ENCODE data around the gene PDE8B. TPM values are rescaled to one million over a fixed set of nuclear protein-coding genes. Genes with fewer than 3 reads are reported as not detected.

PDE8B gene
- total RNA-seq, 1 experiment from 2014 or later = 0.07 TPM

- H3K79me1 ChIP-seq (ENCODE audit: insufficient read depth, low read depth, low read length, poor library complexity, severe bottlenecking) = no peaks in the 10 kb centered on the region
- H4K8ac ChIP-seq (replicated peaks; ENCODE audit: insufficient read length, low read depth, low read length) = no peak overlapping the region
- no CpG with 5 or more reads among the region's 1 CpG for WGBS (ENCODE audit: extremely low coverage, insufficient read length, low lambda C conversion rate)
- no peak overlapping the region for H3K23ac ChIP-seq (ENCODE audit: insufficient read length, low read depth, low read length)
- no peak overlapping the region for H2AK5ac ChIP-seq (ENCODE audit: insufficient read length, low read length)
- Mint-ChIP-seq H3K4me3 (no peak overlapping the region), H3K27ac (no peak overlapping the region), H3K36me3 (ENCODE audit: insufficient read depth in 1 of 3, low read depth in 3 of 3) (no peaks in the 10 kb centered on the region), H3K27me3 (ENCODE audit: low read depth) (peaks cover 2% of the 10 kb centered on the region; the same call in 1 of the 2 replicates), H3K9me3 (no peaks in the 10 kb centered on the region), H3K4me1 (peaks cover 0 to 9% of the 10 kb centered on the region in 2 experiments; a peak in 3 of 4 replicates)
- no peak overlapping the region for H3K27ac ChIP-seq (ENCODE audit: insufficient read length, low read depth, low read length)
- no peak overlapping the region for H3K14ac ChIP-seq (ENCODE audit: insufficient read depth, low read length)
- no peak overlapping the region for H3K4ac ChIP-seq (ENCODE audit: low read depth, low read length)
- H3K4me1 ChIP-seq (ENCODE audit: insufficient read depth, low read length) = no peaks in the 10 kb centered on the region
- H2BK120ac ChIP-seq (ENCODE audit: low read depth, low read length, poor library complexity, severe bottlenecking) = no peak overlapping the region
- H2BK5ac ChIP-seq (ENCODE audit: insufficient read length, low read length) = no peak overlapping the region
- no peak for DNase-seq
- H3T11ph ChIP-seq (ENCODE audit: low read length) = no peak overlapping the region
- no peak overlapping the region for H4K91ac ChIP-seq (ENCODE audit: insufficient read length, low read depth, low read length)
- H3K18ac ChIP-seq (ENCODE audit: insufficient read length, low read depth, low read length) = no peak overlapping the region
- H3K23me2 ChIP-seq (ENCODE audit: insufficient read length, low read depth, low read length, poor library complexity, severe bottlenecking) = no peaks in the 10 kb centered on the region
- H2BK15ac ChIP-seq (ENCODE audit: low read depth, low read length) = no peak overlapping the region
- no peaks in the 10 kb centered on the region for H3K79me2 ChIP-seq (ENCODE audit: insufficient read depth, low read length)
- no peak overlapping the region for H3K56ac ChIP-seq (ENCODE audit: insufficient read length, low read depth, low read length)
- H3K9ac ChIP-seq (ENCODE audit: extremely low read depth, insufficient read length, low read length) = no peak overlapping the region
- no peak overlapping the region for H2AFZ ChIP-seq (ENCODE audit: low read length)
- no peaks in the 10 kb centered on the region for H3K9me3 ChIP-seq (ENCODE audit: control insufficient read depth, low read depth, low read length)
- no peak overlapping the region for H2BK12ac ChIP-seq (ENCODE audit: insufficient read length, low read depth, low read length)
- no peak overlapping the region for H4K5ac ChIP-seq (ENCODE audit: insufficient read length, low read depth, low read length)
- no peak overlapping the region for H2BK20ac ChIP-seq (ENCODE audit: low read depth, low read length, poor library complexity, severe bottlenecking)
- H3K27me3 ChIP-seq (ENCODE audit: insufficient read depth, low read length) = no peaks in the 10 kb centered on the region
- H4K20me1 ChIP-seq (ENCODE audit: control insufficient read depth, insufficient read depth, insufficient read length) = no peaks in the 10 kb centered on the region
- TF ChIP-seq, protein P1, sequence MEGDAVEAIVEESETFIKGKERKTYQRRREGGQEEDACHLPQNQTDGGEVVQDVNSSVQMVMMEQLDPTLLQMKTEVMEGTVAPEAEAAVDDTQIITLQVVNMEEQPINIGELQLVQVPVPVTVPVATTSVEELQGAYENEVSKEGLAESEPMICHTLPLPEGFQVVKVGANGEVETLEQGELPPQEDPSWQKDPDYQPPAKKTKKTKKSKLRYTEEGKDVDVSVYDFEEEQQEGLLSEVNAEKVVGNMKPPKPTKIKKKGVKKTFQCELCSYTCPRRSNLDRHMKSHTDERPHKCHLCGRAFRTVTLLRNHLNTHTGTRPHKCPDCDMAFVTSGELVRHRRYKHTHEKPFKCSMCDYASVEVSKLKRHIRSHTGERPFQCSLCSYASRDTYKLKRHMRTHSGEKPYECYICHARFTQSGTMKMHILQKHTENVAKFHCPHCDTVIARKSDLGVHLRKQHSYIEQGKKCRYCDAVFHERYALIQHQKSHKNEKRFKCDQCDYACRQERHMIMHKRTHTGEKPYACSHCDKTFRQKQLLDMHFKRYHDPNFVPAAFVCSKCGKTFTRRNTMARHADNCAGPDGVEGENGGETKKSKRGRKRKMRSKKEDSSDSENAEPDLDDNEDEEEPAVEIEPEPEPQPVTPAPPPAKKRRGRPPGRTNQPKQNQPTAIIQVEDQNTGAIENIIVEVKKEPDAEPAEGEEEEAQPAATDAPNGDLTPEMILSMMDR (conservative IDR thresholded peaks at IDR 0.05) = no peak
- H3K4me2 ChIP-seq (ENCODE audit: insufficient read depth, insufficient read length, low read length) = no peak overlapping the region
Observed at GRCh38 chr5:77400645-77401044, 190.2 kb downstream of the PDE8B start.
